Fibroblast of peridontal ligament (primary cell): ENCODE data around the gene TMEFF2.
A peak's percentile ranks its signal among the peaks of the same experiment; 100 is the strongest.

Experiments used
- DNase-seq: peaks from one replicate; pipeline ENCODE4 v3.0.0-alpha.2; 2010; ENCODE audit errors: extremely low read depth

The TMEFF2 gene, protein sequence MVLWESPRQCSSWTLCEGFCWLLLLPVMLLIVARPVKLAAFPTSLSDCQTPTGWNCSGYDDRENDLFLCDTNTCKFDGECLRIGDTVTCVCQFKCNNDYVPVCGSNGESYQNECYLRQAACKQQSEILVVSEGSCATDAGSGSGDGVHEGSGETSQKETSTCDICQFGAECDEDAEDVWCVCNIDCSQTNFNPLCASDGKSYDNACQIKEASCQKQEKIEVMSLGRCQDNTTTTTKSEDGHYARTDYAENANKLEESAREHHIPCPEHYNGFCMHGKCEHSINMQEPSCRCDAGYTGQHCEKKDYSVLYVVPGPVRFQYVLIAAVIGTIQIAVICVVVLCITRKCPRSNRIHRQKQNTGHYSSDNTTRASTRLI

DNA sequence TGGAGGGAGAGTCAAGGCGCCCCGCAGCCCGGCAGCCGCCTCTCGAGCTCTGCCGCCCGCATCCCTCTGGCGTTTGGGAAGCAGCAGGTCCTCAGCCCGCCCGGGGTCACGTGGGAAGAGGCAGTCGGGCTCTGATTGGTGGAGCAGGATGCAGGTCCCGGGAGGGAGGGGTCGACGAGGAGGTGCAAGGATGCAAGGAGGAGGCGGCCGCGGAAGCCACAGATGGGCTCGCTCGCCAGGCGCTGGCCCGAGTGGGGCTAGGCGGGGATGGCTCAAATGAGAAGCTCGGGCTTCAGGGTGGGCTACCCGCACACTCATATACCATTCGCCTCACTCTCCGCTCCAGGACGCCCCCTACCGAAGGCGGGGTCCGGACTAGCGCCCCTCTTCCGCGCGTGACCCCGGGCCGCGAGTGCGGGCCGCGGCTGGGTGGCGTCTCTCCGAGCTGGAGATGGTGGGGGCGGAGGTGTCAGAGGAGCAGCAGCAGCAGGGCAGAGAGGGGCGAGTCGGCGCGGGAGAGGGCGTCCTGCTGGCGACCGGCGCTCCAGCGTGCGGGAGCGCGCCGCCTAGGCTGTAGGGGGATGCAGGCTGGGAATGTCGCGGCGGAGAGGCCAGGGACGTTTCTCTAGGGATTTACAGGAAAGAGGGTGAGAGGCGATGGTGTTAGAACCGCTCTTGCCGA is at the start of gene TMEFF2:
TMEFF2 (minus strand) TSS at position 68 of the 682 bp plus-strand sequence. CDS start 409 bp downstream, outside the sequence.
- peak; percentile 61 for DNase-seq

DNA sequence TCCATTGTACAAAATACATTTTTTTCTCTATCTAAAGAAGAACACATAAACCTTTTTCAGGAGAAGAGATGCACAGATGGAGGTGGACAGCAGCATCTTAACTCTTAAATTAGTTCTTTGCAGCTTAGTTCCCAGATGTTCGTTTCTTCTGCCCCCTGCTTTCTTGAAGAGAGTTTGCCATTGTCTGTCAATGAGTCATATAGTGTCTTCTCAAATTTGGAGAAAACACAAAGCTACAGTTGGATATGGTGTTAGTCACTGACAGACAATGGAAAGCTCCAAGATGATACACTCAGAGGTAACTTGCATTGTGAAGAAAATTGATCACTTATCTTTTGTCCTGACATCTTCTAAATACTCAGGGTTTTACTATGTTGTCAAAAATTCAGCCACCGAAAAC is 48.8 kb upstream of the TMEFF2 start:
- DNase-seq = peak; percentile 18

DNA sequence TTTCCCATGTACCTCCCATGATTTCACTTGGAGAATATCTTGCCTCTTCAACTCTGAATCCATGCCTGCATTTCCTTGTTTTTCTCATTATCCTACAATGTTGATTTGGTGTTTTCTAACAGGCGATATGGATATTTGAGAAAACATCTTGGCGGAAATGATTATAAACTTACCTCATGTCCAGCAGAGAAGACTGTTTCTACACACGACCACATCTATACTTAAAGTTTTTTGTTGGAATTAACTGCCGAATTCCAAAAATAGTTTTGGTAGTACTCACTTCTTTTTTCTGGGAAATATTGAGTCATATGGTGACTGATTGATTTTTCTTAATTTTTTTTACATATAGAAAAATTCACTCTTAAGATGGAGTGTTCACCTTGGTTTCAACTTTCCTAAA is 41.4 kb upstream of the TMEFF2 start:
- DNase-seq = peak; percentile 62

DNA sequence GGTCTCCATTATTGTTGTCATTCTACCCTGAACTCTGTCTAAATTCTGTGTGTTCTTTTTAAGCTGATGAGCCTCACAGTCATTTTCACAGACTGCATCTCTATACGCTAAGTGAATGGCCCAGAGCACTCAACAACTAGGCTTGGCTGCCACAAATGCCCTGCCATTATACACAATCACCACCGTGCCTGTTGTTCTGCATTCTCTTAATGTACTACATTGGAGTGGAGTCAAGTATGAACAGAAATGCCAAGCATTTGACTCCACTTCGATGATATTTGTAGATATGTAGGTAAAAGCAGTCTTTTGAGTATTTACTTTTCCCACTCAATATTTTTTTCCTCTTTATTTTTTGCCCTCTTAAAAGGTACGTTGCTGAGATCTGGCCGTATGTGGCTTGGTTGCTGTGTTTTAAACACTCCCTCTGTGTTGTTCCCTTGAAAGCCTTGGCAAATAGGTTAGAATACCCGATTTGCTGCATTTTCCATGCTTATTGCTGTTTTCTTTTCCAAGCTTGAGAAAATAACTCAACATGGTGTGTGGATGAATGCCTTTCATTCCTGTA is 36.2 kb upstream of the TMEFF2 start:
- no peak for DNase-seq

DNA sequence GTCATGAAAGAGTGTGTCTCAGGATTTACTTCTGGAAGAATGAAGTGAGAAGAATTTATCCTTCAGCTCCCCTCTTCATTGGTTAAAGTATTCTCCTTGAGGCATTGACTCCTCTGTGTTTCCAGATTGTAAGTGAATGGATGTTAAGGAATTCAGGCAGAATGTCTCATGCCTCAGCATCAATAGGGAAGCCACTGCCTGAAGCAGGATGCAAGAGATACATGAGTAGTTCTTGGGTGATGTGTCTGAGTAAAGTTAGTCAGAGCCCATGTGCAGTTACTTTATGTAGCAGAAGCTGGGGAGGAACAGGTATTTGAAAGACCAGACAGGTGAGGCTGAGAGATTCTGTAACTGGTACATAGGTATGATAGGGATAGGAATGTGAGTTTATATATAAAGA is 34.0 kb upstream of the TMEFF2 start:
- DNase-seq = no peak

DNA sequence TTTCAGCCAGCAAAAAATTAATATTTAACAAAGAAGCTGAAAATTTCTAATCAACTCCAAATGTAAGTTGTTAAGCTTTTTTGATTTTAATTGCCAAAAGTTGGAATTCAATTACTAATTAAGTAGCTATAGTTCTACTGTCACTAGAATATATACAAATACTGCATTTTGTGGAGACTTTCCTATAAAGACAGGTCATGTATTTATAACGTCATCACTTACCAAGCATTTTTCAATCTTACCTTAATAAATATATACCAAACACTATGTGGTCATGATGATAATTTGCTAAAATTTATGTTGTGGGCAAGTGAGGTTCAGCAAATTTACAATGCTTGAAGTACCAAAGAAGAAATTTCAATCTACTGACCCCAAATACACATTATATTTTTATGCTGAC is 24.2 kb upstream of the TMEFF2 start:
- DNase-seq = no peak

DNA sequence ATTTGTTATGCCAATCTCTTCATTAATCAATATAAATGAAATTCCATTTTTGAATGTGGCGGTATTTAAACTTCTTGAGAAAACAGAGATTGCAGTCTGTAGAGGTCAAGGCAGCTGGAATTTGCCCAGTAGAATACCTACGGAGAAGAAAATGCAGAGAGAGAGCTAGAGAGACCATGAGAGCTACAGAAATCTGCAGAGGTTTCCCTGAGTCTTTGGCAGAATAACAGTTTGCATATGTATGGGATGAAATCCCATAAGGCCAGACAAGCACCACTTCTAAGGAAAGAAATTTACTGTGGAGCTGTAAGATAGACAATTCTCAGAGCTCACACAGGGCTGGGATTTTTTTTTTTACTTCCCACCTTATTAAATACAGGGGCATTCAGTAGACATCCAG is 23.6 kb upstream of the TMEFF2 start:
- no peak for DNase-seq

DNA sequence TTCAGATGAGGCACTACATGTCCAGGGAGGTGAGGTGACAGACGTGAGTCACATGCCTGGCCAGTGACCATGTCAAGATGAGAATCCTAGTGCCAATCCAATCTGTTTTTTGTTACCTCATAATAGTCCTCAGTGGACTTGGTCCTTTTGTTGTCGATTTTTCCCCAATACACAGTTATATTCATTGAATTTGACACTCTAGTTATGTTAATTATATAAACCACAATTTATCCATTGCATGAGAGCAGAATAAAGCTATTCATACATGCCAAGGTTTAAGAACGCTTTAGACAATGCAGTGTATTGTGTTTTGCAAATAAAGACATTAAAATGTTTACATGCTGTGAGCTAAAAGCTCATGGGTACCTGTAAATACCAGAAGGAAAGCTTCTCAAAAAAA is 21.6 kb upstream of the TMEFF2 start:
- no peak for DNase-seq

DNA sequence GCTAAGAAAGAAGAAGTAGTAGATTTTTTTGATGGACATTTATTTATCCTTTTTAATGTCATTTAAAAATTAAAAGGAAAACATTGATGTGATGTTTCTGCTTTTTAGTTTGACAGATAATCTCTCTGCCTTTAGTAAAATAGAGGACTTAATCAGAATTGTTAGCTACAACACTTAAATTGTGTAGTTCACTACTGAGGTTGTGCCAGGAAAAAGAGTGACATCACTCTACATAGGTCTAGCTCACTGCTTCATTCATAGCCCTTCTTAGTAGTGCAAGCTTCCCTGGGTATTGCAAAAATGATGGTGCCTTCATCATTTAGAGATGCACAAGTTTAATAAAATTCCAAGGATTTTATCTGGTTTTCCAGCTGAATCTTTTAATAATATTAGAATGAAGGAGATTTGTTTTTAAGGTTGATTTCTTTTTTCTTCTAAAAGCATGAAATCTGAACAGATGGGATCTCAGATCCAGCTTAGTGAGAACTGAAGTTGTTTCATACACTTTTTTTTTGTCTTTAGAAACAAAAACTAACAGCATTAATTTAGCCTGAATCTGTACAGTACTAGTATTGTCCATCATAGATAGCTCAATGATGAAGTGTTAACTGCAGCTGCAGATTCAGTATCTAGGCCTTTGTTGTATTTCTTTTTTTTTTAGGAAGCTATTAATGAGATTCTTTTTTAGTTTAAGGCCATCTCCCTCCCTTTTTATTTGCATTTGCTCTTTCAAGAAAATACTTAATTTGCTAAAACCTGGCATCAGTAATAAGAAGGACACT is 20.6 kb upstream of the TMEFF2 start:
- DNase-seq = no peak

DNA sequence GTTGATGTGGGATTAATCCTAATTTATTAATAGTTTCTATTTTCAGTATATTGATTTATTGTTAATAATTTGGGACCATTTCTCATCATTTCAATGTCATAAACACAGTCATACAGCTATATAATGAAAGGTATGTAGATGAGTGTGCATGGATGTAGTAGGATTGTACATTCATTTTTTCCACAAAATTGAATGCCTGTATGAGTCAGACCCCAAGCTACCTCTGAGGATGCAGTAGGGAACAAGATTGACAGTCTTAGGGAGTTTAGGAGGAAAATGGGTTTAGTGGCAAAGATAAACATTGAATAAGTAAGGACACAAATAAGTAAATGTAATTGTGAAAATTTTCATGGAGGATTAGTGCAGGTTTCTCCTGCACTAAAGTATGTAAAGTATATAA is 14.1 kb upstream of the TMEFF2 start:
- DNase-seq = no peak

DNA sequence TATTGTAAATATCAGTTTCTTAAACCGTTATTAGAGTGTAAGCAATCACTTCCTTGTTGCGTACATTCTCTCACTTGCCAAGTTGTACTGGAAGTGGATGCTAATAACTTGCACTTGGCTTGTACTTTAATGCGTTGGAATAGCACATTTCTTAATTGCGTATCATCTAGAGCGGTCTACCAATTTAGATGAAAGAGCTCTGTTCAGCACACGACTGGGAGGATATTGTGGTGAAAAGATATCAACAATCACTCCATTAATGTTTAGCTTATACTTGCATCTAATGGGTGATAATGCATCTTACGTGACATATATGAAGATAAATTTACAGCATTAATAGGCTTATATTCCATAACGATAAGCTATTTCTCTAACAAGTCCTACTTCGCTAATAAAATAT is 11.7 kb upstream of the TMEFF2 start:
- DNase-seq = no peak

DNA sequence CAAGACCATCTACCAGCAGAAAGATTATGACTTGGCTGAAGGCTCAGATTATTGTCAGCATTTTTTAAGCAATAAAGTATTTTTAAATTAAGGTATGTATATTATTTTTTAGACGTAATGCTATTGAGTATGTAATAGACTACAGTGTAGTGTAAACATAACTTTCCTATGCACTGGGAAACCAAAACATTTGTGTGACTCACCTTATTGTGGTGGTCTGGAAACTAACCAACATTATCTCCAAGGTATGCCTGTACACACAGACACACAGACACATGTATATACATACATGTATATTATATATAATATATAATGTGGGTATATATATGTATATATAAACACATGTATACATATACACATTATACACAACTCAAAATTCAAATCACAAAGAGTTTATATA is 9.1 kb upstream of the TMEFF2 start:
- no peak for DNase-seq

DNA sequence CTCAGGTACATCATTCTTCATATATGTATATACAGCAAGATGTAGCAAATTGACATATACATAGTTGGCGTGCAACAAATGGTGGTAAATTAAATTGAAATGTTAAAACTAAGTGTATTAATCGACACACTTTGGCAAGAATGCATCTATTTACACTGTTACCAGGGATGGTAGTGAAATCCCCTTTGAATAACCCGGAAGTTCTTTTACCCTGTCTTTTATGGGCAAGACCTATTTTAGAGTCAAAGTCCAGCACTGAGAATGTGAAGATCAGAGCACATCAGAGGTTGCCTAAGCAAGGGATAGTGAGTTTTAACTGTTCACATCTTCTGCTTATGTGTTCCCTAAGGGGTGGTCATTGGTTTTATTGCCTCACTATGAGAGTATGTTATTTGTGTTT is 7.6 kb upstream of the TMEFF2 start:
- DNase-seq = no peak

DNA sequence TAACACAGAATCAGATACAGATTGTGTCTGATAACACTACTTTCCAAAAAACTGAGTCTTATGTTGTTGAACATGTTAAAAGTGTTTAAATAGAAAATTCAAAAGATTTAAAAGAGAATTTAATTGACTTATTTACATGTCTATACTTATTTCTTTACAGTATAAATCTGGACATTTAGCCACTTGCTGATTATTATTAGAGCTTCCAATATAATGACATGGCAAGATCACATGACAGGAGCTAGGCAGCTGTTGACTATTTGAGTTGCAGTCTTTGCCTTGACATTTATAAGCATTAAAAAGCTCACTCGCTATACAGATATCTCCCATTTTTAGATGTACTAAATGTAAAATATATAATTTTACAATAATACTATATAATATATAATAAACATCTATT is 6.4 kb upstream of the TMEFF2 start:
- no peak for DNase-seq

DNA sequence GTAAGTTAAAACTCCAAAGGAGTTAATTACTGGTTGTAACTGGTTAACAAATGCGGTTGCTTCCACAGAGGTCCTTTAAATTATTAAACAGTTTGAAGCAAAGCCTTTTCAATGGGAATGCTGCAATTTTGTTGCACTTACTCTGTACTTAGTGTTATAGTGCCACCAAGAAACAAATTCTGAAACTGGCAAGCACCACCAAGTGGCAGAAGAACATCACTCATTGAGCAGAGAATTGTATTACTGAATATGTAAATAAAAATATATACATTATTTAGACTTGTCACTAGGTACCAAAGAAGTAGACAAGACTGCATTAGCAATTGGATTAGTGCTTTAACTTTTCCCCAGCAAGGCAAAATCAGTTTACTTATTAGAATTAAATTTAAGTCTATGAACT is 2.6 kb upstream of the TMEFF2 start:
- DNase-seq = peak; percentile 21

DNA sequence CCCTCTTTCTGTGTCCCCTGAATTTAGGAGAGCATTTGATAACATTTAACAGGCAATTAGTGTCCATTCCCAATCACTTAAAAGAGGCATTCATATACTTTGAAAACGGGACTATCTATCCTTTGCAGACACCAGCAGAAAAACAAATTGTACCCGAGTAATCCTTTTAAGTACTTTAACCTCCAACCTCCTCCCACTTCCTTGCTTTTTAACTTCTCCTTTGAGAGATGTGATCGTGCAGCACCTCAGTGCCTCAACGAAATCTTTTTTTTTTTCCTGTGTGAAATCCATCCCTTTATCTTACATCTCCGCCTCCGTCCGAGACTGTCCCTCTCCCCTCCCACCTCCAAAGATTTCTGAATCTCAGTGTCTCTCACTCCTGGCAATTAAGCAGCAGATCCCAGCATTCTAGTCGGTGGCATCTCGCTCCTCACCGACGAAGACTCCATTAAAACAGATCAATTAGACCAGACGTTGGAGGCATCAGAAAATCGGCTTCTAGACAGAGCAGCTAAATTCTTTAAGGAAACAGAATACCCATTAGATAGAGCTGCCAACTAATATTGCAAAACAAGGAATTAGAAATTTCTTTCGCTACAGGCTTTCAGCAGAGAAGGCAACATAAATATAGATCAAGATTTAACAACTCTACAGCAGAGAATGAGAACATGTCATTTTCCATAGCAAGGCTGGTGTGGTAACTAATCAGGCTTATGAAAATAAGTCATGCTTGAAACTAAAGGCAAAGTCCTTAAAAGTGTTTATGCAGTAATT is 1.9 kb upstream of the TMEFF2 start:
- DNase-seq = peak; percentile 16

DNA sequence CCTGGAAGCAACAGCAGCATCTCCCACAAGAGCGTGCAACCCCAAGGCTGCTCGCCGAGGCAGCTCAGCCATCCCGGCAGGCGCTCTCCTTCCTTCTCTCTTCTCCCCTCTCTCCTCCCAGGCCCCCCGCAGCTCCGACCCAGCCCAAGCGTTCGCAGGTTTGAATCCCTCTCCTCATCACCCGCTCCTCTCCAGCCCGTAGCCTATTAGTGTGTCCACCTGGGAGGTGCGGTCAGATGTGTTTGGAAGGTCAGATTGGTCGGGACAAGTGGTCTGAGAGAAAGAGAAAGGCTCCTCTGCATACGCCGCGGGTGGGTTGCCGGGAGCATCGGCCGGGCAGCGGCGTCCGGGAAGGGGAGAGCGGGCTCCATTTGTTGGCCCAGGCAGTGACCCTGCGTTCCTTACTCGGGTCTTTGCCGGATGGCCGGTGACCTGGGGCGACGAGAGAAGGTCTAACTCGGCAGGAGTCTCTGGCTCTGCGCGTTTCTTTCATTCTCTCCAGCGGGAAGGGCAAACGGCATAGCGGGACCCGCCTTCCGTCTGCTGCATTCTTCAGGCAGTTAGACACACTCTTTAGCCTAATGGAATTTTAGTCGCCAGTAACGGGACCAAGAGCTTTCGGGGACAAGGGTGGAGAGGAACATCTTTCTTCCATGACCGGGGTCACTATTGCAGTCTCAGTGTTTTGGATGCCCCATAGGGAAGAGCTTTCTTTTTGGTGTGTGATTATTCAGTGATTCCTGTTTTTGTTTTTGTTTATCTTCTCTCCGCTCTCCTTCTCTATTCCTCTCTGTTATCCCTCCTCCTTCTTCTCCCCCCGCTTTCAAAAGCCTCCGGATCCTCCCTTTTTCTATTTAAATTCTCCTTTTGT is 1.1 kb upstream of the TMEFF2 start:
- DNase-seq = peak; percentile 14

DNA sequence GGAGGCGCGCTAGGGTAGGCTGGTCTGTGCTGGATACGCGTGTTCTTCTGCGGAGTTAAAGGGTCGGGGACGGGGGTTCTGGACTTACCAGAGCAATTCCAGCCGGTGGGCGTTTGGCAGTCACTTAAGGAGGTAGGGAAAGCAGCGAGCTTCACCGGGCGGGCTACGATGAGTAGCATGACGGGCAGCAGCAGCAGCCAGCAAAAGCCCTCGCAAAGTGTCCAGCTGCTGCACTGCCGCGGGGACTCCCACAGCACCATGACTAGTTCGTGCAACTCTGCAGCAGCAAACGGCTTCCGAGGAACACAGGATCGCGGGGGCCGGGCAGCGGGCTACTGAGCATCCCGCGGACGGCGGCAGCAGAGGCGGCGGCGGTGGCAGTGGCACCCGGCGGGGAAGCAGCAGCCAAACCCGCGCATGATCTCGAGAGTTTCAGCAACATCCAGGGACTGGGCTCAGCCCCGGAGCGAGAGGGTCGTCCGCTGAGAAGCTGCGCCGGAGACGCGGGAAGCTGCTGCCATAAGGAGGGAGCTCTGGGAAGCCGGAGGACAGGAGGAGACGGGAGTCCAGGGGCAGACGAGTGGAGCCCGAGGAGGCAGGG is 368 bp downstream of the TMEFF2 start:
- DNase-seq = peak; percentile 11

DNA sequence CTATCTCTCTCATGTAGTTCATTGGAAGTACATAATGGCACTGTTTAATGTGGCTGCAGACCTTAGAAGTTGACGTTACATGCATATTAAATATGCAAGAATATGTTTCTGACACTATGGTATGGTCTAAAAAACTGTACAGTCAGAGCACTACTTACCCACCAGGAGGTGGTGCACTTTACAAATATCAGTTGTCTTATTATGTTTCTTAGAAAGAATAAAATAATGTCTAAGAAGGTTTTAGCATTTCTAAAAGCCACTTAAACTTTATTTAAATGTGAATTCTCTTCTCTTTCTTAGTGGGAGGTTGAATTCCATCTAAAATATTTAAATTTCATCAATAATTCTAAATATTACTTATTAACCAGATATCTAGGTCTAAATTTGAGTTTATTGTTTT is 4.3 kb downstream of the TMEFF2 start:
- peak; percentile 66 for DNase-seq

DNA sequence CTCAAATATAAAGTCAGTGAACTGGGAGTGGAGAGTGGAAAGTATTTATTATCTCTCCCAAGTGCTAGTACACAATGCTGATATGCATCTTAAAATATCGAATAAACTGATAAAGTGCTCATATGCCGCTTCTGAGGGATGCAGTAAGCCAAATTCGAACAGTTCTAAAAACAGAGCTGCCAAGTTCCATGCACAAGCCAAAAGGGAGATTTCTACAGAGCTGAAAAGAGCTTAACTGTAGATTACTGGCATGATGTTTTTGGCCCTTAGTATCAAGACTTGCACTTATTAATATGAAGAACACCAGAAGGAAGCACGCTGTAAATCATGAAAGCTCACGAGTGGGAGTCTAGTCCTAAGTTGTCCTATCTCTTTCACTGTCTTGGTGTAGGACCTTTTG is 7.9 kb downstream of the TMEFF2 start:
- no peak for DNase-seq
